Fibroblast of skin of right biceps (primary cell): Measurements from ENCODE around the gene LRRC28.

Experiments
- DNase-seq: peaks from one replicate; pipeline ENCODE4 v3.0.0-alpha.2; 2013

Gene LRRC28

DNA sequence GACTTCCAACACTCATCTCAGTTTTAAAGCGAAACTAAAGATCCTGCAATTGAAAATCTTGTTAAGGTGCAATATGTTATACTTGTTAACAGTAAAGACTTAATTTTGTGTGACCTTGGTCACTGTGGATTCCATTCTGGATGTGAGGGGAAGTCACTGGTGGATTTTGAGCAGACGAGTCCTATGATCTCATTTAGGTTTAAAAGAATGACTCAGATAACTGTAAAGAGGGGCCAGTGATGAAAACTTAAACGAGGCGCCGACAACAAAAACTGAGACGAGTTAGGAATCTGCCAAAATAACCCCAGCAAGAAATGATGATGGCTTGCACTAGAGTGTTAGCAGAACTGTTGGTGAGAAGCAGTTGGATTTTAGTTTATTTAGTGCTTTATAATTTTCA, 56.5 kb downstream of the LRRC28 start:
- DNase-seq = peak; percentile 47

DNA sequence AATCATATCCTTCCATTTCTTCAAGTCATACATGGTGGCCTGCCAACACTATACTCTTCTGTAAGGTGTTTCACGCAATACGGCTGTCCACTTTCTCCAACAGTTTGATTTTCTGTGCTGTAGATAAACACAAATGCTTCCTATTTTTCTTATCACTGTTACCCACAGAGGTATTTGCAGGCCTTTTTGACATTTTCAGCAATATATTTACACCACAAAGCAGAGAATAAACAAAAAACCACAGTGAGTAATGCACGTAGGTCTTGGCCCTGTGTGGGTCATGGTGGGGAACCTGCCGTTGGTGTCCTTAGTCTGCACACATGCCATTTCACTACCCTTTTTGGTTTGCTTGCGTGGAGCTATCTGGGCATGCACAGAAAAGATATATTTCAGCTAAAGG, 59.5 kb downstream of the LRRC28 start:
- no peak for DNase-seq

DNA sequence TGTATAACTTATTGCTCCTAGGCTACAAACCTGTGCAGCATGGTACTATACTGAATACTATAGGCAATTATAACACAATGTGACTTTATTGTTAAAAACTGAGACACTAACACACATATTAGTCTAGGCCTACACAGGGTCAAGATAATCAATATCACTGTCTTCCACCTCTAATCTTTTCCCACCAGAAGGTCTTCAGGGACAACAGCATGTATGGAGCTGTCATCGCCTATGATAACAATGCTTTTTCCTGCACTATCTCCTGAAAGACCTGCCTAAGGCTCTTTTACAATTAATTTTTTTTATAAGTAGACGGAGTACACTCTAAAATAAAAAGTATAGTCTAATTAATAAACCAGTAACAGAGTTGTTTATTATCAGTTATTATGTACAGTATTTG, 60.9 kb downstream of the LRRC28 start:
- DNase-seq = no peak

DNA sequence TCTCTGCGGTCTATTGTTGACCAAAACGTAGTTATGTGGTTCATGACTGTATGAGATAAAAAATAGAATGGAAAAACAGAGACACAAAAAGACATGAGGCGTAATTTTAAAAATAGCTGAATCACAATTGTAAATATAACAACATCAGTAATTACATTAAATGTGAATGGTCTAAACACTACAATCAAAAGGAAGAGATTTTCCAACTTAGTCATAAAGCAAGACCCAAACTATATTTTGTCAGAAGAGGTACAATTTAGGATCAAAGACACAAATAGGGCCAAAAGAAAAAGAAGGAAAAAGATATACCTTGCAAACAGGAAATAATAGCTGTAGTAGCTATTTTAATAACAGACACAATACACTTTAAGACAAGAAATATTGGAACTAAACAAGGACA, 61.5 kb downstream of the LRRC28 start:
- DNase-seq = no peak

DNA sequence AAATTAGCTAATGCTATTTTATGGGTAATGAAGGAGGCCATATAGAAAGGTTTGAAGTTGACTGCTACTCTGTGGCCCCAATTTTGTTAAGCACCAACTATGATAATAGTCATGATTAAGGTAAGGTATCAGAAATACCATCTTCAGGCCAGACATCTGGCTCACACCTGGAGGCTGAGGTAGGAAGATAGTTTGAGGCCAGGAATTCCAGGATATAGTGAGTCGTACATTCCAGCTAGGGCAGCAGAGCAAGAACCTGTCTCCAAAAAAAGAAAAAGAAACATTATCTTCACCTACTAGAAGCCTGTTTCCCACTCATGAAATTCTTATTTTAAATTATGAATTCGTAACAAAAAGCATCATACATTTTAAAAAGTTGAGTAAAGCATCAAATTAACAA, 64.4 kb downstream of the LRRC28 start:
- no peak for DNase-seq

DNA sequence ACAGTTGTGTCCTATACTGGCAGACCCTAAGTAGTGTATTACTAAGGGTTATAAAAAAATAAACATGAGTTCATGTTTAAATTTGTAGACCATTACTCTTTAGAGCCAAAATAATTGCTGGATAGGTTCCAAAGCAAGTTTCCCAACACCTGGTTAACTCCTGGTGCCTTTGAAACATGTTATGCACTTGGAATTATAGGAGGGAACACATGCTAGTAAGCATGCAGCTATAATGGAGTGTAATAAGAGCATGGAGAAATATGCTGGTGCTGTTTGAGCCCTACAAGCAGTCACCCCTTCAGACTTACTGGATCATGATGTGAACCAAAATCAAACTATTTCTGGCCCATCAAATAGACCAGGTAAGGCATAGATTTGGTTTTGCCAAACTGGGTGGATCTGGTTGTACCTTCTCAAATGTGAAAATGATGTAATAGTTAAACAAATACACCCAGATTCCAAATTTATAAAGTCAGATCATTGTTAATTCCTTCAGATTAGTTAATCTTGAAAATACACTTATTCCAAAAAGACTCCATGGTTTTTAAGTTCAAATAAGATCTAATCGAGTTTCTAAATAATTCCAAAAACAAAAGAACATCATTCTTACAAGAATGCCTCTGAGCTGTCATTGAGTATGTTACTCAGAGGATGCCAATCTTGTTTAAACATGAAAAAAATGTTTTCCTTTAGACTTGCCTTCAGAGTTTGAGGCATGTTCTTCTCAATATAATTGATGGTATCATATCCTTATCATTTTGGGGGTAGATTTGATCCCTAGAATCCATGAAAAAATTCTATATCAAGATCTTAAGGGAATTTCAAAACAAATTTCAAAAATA, 69.3 kb downstream of the LRRC28 start:
- no peak for DNase-seq

DNA sequence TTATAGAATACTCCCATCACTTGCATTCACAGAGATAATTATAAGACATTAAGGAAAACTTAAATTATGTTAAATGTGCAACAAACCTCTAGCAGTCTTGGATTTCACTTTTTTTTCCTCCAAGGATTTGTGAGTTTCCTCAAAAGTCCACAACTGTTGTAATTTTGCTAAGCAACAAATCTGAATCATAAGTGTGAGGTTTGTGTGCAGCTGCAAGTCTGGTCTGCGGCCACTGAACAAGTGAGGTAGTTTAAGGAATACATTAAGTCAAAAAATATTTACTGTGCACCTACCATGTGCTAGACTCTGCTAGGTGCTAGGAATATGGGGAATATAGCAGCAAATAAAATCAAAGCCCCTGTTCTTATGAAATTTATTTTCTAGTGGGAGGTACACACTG, 70.2 kb downstream of the LRRC28 start:
- no peak for DNase-seq

DNA sequence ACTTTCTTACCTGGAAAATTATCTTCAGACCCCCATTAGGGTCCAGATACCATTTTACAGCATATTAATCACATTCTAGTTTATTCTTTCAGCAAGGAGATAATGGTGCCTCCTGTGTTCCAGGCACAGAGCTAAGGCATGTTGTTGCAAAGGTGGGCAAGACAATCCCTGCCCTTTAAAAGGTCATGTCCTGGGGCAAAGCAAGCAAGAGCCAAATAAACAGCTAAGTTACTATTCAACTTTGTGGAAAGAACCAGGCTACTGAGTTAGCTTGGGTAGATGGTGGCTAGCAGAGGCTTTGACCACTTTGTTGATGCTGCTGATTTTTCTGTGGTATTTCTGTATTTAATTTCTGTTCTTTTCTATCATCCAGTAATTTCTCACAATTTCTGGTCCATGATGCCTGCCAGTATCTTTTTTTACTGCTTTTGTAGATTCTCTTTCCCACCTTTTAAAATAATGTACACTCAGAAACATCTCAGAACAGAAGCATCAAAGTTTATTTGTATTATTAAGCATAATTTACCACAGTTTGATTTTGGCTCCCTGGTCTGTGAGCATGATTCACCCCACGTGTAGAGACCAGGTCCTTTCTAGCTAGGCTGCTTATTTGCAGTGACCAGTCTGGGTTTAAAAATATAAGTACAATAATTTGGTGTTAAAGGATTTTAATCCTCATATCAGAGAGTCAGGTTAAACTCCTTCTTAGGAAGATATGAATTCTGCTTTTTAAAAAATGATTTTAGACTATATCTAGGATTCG, 71.5 kb downstream of the LRRC28 start:
- no peak for DNase-seq

DNA sequence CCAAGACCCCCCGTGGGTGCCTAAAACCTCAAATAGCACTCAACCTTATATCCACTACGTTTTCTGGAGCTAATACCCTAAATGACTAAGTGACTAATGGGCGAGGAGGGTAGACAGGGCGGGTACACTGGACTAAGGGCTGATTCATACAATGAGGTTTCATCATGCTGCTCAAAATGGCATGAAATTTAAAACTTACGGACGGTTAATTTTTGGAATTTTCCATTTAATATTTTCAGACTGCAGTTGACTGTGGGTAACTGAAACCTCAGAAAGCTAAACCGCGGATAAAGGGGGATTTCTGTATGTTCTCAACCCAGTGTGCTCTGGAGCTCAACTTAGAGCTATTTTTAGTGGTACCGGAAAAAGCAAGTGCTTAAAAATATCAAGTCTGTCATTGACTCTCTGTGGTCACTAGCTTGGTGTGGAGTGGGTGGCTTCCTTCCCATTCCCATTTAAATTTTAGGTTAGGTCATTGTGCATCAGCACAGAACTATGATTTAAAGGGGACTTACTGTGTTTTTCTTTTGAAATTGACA, 72.9 kb downstream of the LRRC28 start:
- peak; percentile 72 for DNase-seq

DNA sequence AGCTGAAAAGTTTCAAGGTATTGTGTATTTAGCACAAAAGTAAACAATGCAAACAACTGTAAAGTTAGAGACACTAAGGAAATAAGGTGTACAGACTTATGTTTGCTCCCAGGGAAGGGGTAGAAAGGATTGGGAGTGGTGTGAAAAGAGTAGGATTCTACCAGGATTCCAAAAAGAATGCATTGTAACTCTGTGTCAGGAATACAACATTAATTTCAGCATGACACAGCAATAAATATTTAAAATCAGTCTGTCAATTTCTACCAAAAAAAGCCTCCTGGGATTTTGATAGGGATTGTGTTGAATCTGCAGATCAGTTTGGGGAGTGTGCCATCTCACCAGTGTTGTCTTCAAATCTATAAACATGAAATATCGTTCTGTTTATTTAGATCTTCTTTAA, 73.4 kb downstream of the LRRC28 start:
- no peak for DNase-seq

DNA sequence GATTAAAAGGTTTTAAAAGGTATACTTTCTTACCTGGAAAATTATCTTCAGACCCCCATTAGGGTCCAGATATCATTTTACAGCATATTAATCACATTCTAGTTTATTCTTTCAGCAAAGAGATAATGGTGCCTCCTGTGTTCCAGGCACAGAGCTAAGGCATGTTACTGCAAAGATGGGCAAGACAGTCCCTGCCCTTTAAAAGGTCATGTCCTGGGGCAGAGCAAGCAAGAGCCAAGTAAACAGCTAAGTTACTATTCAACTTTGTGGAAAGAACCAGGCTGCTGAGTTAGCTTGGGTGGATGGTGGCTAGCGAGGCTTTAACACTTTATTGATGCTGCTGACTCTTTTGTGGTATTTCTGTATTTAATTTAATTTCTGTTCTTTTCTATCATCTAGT, 75.0 kb downstream of the LRRC28 start:
- DNase-seq = no peak

DNA sequence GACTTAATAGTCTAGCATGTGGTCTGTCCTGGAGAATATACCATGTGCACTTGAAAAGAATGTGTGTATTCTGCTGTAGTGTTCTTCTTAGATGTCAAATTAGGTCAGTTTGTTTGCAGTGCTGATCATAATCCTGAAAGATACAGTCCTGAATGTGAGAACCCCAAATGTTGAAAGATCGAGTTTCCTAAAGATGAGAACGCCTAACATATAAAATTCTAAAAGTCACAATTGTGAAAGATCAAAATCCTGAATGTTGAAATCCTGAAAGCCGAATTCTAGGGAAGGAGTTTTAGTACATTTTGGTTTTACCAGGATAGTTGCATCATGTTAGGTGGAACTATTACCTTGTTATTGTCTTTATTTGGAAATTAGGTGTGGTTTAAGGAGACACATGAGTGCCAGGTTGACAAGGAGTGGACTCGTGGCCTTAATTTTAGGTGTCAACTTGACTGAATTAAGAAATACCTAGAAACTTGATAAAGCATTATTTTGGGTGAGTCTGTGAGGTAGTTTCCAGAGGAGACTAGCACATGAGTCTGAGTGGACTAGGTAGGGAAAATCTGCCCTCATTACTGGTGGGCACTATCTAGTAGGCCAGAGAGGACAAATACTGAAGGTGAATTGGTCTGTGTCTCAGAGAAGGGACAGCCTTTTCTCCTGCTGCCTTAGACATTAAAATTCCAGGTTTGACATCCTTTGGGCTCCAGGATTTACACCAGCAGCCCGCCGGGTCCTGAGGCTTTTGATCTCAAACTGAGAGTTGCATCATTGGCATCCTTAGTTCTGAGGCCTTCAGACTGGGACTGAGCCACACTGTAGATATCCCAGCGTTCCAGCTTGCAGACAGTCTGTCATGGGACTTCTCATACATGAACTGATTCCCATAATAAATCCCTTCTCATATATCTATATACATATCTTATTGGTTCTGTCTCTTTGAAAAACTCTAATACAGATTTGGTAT, 77.1 kb downstream of the LRRC28 start:
- DNase-seq = no peak

DNA sequence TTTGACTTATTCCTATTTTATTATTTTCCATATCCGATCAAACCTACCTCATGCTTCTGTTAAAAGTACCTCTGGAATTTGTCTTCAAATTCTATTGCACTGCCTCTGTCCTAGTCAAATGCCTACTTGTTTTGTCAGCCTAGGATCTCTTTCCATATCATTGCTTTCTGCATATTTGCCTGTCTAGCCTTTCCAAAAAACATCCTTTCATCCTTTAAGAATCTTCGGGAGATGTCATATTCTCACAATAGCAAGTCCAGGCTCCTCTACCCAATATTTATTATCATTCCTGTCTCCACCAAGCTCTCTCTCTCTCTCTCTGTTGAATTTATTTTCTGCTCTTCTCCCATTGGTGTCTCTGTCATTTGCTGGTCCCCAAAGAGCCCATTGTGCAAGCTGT, 80.1 kb downstream of the LRRC28 start:
- no peak for DNase-seq

DNA sequence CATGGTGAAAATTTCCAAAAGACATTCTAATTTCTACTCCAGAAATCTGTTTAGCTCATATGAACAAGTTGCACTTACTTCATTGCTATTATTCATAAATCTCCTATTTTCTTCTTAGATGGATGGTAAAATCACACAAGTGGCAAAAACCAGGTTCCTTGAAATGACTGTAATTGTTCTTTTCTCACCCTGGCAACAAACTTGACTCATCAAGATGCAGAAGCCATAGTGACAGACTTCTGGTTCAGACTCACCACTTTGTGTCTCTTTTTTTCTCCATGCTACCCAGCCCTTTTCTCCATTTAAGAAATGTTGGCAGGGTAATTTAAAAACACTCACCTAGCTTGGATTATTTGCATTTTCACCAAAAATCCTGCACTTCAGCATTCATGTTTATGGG, 82.1 kb downstream of the LRRC28 start:
- no peak for DNase-seq

DNA sequence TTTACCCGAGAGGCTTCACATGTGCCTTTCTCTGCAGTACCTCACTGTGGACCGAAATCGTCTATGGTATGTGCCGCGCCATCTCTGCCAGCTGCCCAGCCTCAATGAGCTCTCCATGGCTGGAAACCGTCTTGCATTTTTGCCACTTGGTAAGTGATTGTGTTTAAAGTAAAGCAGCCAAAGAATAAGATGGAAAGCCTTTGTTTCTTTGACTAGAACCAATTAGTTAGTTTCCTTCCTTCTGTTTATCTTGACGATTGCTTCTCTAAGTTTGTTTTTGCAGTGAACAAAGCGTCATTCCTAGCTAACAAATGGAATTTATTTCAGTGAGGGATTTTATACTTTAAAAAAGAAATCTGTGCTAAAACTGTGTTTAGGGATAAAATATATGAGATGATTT, 82.7 kb downstream of the LRRC28 start:
- no peak for DNase-seq

DNA sequence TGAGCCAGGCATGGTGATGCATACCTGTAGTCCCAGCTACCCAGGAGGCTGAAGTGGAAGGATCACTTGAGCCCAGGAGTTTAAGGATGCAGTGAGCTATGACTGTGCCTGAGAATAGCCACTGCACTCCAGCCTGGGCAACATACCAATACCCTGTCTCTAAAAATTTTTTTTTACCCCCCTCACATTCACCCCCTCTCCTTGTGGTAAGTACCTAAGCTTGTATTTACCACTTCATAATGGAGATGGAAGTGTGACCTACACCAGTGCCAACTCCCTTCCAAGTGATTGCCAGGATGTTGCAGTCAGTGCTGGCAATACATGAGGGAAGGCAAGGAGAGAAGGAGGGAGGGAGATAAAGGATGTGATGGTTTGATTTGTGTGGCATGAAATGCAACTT, 84.2 kb downstream of the LRRC28 start:
- no peak for DNase-seq

DNA sequence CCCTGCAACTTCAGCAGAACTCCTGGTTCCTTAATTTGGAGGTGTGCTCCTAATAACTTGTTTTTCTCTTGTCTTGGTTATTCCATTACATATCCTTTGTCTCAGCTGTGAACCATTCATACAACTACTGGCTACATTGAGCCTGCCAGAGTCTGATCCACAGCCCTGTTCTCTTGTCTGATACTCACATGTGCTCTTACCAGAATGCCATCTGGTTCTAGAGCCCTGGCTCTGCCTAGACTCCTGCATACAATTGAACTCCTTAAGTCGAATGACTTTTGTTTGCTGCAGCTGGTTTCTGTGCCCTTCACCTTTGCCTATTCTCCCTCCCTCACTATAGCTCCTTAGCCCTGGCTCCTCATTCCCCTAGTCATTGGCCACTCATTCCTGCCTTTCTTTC, 85.5 kb downstream of the LRRC28 start:
- no peak for DNase-seq

DNA sequence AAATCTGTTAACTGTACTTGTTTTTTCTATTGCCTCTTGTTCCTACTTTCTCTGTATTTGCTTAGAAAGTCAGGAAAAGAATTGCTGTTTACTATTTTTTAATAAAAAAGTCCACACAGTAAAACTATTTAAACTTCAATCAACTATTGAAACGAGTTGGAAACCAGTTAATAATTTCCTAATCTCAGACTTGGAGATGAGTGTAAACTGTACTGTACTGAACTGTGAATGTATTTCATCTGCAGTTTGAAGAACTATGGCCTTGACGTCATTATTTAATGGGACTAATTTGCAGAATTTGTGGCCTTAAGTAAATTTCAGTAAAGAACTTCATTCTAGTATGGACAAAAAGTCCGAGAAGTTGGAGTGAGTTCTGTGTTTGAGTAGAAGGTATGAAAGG, 89.1 kb downstream of the LRRC28 start:
- no peak for DNase-seq

DNA sequence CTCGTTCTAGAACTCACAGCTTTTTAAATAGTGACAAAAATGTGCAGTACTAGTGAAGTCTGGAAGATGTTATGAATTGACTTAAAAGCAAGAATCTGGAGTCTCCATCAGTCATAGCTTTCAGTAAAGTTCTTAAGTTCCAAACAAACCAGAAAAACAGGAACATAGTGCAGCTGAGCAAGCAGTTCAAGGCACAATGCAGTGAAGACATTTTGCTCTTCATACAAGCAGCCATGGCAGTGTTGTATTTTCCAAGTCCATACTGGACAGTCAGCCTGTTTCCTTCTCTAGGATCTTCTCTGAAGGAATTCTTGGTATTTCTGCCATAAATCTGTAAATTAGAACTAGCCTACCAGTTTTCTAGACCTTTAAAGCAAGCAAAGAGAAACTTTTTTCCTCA, 90.5 kb downstream of the LRRC28 start:
- DNase-seq = peak; percentile 11

DNA sequence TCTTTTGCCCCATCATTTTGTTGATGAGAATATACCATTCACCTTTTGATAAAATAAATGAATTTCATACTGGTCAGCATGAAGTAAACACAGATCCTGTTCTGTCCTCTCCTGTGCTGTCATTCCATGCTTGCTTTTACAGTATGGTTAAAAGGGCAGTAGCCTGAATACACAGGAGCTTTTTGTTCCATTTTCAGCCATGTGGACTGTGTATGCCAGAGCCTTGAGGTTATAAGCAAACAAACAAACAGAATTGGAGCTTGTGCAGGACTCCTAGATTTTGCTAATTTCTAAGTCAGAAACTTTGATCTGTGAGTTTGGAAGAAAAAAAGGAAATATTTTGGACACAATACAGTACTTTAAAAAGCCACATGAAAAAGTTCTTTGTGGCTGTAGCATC, 91.9 kb downstream of the LRRC28 start:
- DNase-seq = no peak

DNA sequence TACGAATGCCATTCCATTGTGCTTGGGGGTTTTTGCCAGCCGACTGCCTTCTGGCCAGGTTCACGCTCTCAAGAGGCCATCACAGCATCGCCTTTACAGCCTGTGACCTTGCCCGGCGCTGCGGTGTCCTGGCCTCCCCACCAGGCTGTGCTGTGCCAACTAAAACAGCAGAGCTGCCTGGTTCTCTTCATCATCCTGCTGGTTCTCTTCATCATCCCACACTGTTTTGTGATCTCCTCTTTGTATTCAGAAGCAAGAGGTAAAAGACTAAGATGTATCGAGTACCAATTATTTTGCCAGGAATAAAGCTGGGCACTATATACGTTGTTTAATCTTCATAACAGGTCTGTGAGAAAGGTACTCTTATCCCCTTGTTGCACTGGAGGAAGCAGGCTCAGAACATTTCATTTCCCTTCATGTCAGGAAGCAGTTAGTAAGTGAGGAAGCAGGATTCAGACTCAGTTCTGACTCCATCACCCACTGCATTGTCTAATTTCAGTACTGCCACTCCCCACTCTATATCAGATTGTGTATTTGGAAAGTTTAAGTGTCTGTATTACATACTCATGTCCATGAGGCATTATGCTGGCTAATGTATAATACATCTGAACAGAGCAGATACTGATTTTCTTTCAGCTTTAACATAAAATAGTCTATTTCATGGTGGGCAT, 92.7 kb downstream of the LRRC28 start:
- no peak for DNase-seq

DNA sequence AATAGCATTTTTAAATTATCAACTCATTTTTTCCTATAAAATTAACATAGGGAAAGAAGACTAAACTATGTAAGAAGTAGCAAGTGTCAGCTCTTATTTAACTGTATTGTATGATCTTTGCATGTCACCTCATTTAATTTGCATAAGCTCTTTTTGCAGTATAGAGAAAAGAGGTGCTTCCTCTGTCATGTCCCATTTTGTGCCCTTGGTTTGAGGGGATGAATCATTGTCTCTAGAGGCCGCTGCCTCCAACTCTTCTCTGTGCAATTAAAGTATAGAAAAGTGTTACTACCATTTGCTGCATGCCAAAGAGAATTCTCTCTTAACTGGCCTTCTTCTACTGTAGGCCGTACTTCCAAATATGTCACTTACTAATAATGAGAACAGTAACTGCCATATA, 93.4 kb downstream of the LRRC28 start:
- DNase-seq = no peak
